Parathyroid adenoma (tissue), 2 donors: ENCODE measurements around the gene WWOX.

ENCODE experiments used
- H2AFZ ChIP-seq: fragments of 300-600 bp; sonication (generic); one replicate; pipeline ENCODE4 v1.7.0; 2017; ENCODE audit warnings: antibody characterized with exemption, mild to moderate bottlenecking
- H3K27ac ChIP-seq: fragments of 300-600 bp; sonication (generic); one replicate; pipeline ENCODE4 v1.7.0; 2017
- H3K27me3 ChIP-seq: fragments of 300-600 bp; sonication (generic); one replicate; pipeline ENCODE4 v1.7.0; 2017; ENCODE audit warnings: low read length; ENCODE audit not compliant: control insufficient read depth, insufficient read depth
- H3K36me3 ChIP-seq: fragments of 300-600 bp; sonication (generic); one replicate; pipeline ENCODE4 v1.7.0; 2017; ENCODE audit warnings: low read length; ENCODE audit not compliant: control insufficient read depth, insufficient read depth
- H3K4me1 ChIP-seq: fragments of 300-600 bp; sonication (generic); one replicate; pipeline ENCODE4 v1.7.0; 2017; ENCODE audit warnings: control low read depth
- H3K4me2 ChIP-seq: fragments of 300-600 bp; sonication (generic); one replicate; pipeline ENCODE4 v1.7.0; 2017; ENCODE audit warnings: low read length
- H3K4me3 ChIP-seq: fragments of 300-600 bp; sonication (generic); one replicate; pipeline ENCODE4 v1.7.0; 2017; ENCODE audit warnings: low read depth, low read length
- H3K79me2 ChIP-seq: fragments of 300-600 bp; sonication (generic); one replicate; pipeline ENCODE4 v1.7.0; 2017; ENCODE audit warnings: control low read depth
- H3K9ac ChIP-seq: fragments of 300-600 bp; sonication (generic); one replicate; pipeline ENCODE4 v1.7.0; 2017; ENCODE audit warnings: mild to moderate bottlenecking
- H3K9me3 ChIP-seq: fragments of 300-600 bp; sonication (generic); one replicate; pipeline ENCODE4 v1.7.0; 2017; ENCODE audit warnings: low read length; ENCODE audit not compliant: control insufficient read depth
- TF ChIP-seq, protein P1 (sequence below): fragments of 300-600 bp; sonication (generic); IDR thresholded peaks from one replicate; pipeline ENCODE4 v1.7.0; 2017; ENCODE audit warnings: antibody characterized with exemption, mild to moderate bottlenecking
- donor health status: primary hyperparathyroidism.

Gene WWOX

DNA sequence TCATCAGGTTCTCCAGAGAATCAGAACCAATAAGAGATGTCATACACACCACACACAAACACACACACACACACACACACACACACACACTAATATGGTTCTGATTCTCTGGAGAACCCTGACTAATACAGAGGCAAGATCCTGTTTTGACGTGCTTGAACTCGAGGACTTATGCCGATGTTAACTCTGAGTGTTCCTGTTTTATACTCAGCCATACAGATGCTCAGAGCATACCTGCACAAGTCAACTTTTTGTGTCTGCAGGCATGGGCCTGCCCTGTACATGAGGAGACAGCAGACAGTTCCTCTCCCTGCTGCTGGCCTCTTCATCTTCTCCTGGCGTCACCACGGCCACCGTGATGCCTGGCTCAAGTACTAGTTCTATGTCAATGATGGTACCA lies 635.9 kb downstream of the WWOX start:
- no peak overlapping the region for H3K27ac ChIP-seq
- H3K79me2 ChIP-seq, result no peaks in the 10 kb centered on the region
- no peak overlapping the region for H3K4me2 ChIP-seq
- H3K36me3 ChIP-seq, result no peaks in the 10 kb centered on the region
- TF ChIP-seq, protein P1, sequence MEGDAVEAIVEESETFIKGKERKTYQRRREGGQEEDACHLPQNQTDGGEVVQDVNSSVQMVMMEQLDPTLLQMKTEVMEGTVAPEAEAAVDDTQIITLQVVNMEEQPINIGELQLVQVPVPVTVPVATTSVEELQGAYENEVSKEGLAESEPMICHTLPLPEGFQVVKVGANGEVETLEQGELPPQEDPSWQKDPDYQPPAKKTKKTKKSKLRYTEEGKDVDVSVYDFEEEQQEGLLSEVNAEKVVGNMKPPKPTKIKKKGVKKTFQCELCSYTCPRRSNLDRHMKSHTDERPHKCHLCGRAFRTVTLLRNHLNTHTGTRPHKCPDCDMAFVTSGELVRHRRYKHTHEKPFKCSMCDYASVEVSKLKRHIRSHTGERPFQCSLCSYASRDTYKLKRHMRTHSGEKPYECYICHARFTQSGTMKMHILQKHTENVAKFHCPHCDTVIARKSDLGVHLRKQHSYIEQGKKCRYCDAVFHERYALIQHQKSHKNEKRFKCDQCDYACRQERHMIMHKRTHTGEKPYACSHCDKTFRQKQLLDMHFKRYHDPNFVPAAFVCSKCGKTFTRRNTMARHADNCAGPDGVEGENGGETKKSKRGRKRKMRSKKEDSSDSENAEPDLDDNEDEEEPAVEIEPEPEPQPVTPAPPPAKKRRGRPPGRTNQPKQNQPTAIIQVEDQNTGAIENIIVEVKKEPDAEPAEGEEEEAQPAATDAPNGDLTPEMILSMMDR, result no peak
- no peak overlapping the region for H2AFZ ChIP-seq
- no peak overlapping the region for H3K4me3 ChIP-seq
- H3K4me1 ChIP-seq, result no peaks in the 10 kb centered on the region
- H3K27me3 ChIP-seq, result no peaks in the 10 kb centered on the region
- H3K9ac ChIP-seq, result no peak overlapping the region
- no peaks in the 10 kb centered on the region for H3K9me3 ChIP-seq

DNA sequence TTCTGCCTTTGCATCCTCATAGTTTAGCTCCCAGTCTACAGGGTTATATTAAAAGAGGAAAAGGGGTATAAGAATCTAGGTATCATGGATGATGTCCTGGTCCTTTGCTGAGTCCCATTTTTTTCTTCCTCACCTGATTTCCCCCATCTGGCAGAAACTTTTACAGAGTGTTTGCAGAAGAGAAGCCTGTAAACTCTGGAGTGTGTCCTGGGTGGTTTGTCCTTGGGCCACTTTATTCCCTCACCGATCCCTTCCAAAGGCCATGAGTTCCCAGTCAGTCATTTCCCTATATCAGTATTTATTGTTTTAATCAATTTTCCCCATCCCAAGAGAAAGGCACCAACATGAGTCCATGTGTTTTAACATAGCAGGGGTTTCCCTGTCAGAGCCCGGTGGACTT lies 638.2 kb downstream of the WWOX start:
- Histone ChIP-seq H3K4me1 (peaks cover 4% of the 10 kb centered on the region), H3K9me3 (no peaks in the 10 kb centered on the region), H3K27ac (no peak overlapping the region), H3K4me2 (no peak overlapping the region), H3K36me3 (no peaks in the 10 kb centered on the region), H3K79me2 (no peaks in the 10 kb centered on the region), H3K9ac (no peak overlapping the region), H3K4me3 (no peak overlapping the region), H2AFZ (no peak overlapping the region), H3K27me3 (no peaks in the 10 kb centered on the region)
- TF ChIP-seq, protein P1, result no peak

DNA sequence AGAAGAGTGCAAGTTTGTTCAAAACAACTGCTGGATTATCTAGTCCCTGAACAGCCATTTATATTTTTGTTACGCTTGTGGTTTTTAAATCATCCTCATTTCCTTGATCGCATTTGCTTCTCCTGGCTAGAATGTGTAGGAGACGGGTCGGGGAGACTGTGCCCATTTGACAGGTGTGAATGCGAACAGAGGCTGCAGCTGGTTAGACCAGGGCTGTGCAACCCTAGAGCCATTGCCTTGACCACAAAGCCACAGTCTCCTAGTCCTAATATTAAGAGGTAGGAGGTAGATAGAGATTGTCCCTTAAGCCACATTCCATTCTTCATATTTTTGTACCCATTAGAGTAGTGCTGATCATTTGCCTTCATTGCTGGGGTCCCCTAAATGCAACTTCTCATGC lies 639.1 kb downstream of the WWOX start:
- H3K9me3 ChIP-seq, result no peaks in the 10 kb centered on the region
- H3K4me3 ChIP-seq, result no peak overlapping the region
- H3K27me3 ChIP-seq, result no peaks in the 10 kb centered on the region
- H3K27ac ChIP-seq, result no peak overlapping the region
- H3K4me2 ChIP-seq, result no peak overlapping the region
- no peak overlapping the region for H3K9ac ChIP-seq
- no peaks in the 10 kb centered on the region for H3K79me2 ChIP-seq
- H3K4me1 ChIP-seq, result peaks cover 13% of the 10 kb centered on the region
- no peaks in the 10 kb centered on the region for H3K36me3 ChIP-seq
- no peak overlapping the region for H2AFZ ChIP-seq
- TF ChIP-seq, protein P1, result no peak

DNA sequence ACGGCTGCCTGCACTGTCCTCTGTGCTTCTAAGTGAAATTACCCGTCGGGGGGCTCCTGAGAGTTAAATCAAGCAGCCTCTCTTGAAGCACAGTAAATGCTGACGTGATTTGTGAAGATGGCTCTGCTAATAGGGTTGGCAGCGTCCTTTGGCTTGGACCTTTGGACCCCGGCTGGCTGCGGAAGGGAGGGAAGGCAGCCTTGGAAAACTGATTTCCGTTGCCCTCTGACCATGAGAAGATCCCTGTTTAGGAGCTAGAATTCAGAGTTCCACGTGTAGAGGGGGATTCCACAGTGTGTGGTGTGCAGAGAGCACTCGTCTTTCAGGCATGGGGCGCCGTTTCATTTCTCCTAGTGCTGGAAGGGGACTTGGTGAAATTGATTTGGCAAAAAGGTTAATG lies 640.8 kb downstream of the WWOX start:
- no peak overlapping the region for H3K4me2 ChIP-seq
- H3K36me3 ChIP-seq, result no peaks in the 10 kb centered on the region
- peaks cover 16% of the 10 kb centered on the region for H3K4me1 ChIP-seq
- TF ChIP-seq, protein P1, result no peak
- no peak overlapping the region for H3K4me3 ChIP-seq
- no peaks in the 10 kb centered on the region for H3K27me3 ChIP-seq
- no peaks in the 10 kb centered on the region for H3K9me3 ChIP-seq
- no peak overlapping the region for H3K9ac ChIP-seq
- H2AFZ ChIP-seq, result no peak overlapping the region
- H3K79me2 ChIP-seq, result no peaks in the 10 kb centered on the region
- no peak overlapping the region for H3K27ac ChIP-seq

DNA sequence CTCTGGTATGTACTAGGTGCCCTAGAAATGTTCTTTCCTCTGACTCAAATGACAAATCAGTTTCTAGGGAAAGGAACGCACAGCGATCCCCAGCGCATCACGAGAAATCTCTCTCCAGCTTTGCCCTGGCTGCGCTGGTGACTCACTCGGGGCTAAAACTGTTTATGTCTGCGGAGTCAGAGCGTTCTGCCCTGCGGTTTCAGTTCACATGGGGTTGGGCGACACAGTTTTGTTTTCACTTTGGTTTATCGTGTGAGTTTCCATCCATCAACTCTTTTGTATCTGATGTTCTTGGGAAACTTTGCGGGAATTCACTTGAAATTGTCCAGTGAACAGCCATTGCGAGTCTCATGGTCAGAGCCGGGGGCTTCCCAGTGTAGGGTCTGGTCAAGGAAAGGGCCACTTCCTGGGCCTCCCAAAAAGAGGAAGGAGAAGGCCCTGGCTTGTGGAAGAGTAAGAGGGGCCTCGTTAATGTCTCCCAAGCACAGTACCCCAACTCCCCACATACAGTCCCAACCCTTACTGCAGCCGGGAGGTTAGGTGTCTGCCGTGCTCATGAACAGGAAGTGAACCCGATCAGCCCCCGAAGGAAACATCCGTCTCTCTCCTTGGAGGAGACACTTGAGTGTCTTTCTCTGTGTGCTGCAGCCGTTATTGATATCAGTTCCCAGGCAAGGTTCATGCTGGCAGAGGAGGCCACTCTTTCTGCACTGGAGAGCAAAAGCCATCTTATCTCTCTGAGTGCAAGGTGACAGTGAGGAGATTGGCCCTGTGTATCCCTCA lies 643.2 kb downstream of the WWOX start:
- TF ChIP-seq, protein P1, result no peak
- Histone ChIP-seq H2AFZ (peak overlapping the region; percentile 80), H3K27me3 (no peaks in the 10 kb centered on the region), H3K27ac (peak overlapping the region; percentile 60), H3K9me3 (no peaks in the 10 kb centered on the region), H3K4me3 (no peak overlapping the region), H3K79me2 (no peaks in the 10 kb centered on the region), H3K4me1 (peaks cover 16% of the 10 kb centered on the region), H3K4me2 (no peak overlapping the region), H3K9ac (no peak overlapping the region), H3K36me3 (no peaks in the 10 kb centered on the region)
